ENCODE measurements around the gene NDUFB7. TPM values are rescaled to one million over a fixed set of nuclear protein-coding genes. Genes with fewer than 3 reads are reported as not detected.
"Not testable (repeated sequence)": the region's sequence is repeated elsewhere in the genome, so short reads cannot be mapped to it uniquely, and the experiment has no call there.

NDUFB7 gene
- polyA plus RNA-seq, 6 donors from 2014 or later = 141 to 216 (median 170) TPM

DNA sequence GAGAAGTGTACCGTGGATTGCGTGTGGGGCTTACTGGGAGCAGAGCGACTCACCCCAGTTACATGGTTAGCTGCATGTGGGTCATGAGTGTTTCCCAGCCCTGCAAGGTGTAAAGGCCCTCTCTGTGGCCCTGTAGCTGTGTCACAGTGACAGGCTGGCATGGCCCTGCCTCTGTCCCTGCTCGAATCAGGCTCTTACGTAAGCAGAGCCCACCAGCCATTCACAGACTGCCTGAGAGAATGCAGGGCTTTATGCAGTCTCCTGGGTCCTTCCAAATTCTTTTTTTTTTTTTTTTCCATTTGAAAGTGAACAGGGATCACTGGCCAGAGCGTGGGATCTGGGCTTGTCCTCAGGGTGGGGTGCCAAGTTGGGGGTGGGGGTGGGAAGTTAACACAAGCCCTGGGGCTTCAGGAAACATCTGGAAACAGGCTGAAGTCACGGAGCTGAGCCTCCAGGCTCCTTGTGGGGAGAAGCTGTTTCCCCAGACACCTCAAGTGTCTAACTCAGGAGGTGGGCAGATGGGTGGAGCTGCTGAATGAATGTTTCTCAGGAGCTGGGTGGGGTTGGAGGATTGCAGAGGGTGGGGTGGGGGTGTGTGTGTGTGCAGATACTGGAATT, 29.0 kb downstream of the NDUFB7 start:
- H3K9me3 Mint-ChIP-seq = no peaks in the 10 kb centered on the region
- ATAC-seq (ENCODE audit: low read depth in 2 of 2) = no peak
- peaks cover 0 to 5% of the 10 kb centered on the region in 2 donors for H3K36me3 Mint-ChIP-seq

DNA sequence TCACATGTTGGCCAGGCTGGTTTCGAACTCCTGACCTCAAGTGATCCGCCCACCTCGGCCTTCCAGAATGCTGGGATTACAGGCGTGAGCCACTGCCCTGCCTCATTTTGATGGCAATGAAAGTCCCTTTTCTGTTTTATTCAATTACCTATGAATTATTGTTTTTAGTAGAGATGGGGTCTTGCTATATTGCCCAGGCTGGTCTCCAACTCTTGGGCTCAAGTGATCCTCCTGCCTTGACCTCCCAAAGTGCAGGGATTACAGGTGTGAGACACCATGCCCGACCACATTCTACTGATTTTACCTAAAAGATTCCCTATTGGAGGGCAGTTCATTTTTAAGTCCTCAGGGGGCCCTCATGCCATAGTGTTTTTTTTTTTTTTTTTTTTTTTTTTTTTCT, 29.9 kb downstream of the NDUFB7 start:
- not testable (repeated sequence) for H3K4me3 Mint-ChIP-seq; H3K27me3 Mint-ChIP-seq; H3K9me3 Mint-ChIP-seq; H3K36me3 Mint-ChIP-seq; DNase-seq; ATAC-seq (ENCODE audit: low read depth in 2 of 2)
- H3K27ac Mint-ChIP-seq = peak overlapping the region in 1 of 6 donors; percentile 50
- peaks cover 0 to 43% (median 25%) of the 10 kb centered on the region in 3 donors for H3K4me1 Mint-ChIP-seq

More for the DNA sequence above, 29.0 kb downstream of the NDUFB7 start:
- Mint-ChIP-seq H3K27me3 (no peaks in the 10 kb centered on the region), H3K4me3 (peak overlapping the region in 1 of 8 donors; percentile 42), H3K4me1 (peaks cover 0 to 36% (median 25%) of the 10 kb centered on the region in 3 donors), H3K27ac (peak overlapping the region in 1 of 6 donors; percentile 78)
- no peak for DNase-seq

DNA sequence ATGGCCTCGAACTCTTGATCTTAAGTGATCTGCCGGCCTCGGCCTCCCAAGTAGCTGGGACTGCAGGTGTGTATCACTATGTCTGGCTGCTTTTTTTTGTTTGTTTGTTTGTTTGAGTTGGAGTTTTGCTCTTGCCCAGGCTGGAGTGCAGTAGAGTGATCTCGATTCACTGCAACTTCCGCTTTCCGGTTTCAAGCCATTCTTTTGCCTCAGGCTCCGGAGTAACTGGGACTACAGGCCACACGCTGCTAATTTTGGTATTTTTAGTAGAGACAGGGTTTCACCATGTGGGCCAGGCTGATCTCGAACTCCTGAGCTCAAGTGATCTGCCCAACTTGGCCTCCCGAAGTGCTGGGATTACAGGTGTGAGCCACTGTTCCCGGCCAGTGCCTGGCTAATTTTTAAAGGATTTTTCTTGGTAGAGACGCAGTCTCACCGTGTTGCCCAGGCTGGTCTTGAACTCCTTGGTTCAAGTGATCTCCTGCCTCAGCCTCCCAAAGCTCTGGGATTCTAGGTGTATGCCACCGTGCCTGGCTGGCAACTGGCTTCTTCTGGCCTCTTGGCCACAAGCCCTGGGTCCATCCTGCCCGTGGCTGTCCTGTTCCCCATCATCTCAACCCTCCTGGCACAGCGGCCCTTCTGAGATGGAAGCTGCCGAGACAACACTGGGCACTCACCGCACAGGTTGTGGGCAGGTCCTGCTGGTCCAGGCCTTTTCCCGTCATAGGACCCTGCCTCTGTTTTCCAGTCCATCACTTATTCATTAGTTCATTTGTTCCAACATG, 30.9 kb downstream of the NDUFB7 start:
- Mint-ChIP-seq H3K4me1 (peaks cover 5 to 45% (median 21%) of the 10 kb centered on the region in 3 donors), H3K9me3 (no peaks in the 10 kb centered on the region), H3K27me3 (no peaks in the 10 kb centered on the region), H3K27ac (peak overlapping the region in 4 of 6 donors; percentile 4 to 80 (median 43)), H3K36me3 (peaks cover 0 to 5% of the 10 kb centered on the region in 2 donors), H3K4me3 (peak overlapping the region in 1 of 8 donors; percentile 54)
- DNase-seq (no peak), ATAC-seq (ENCODE audit: low read depth in 2 of 2) (no peak)

DNA sequence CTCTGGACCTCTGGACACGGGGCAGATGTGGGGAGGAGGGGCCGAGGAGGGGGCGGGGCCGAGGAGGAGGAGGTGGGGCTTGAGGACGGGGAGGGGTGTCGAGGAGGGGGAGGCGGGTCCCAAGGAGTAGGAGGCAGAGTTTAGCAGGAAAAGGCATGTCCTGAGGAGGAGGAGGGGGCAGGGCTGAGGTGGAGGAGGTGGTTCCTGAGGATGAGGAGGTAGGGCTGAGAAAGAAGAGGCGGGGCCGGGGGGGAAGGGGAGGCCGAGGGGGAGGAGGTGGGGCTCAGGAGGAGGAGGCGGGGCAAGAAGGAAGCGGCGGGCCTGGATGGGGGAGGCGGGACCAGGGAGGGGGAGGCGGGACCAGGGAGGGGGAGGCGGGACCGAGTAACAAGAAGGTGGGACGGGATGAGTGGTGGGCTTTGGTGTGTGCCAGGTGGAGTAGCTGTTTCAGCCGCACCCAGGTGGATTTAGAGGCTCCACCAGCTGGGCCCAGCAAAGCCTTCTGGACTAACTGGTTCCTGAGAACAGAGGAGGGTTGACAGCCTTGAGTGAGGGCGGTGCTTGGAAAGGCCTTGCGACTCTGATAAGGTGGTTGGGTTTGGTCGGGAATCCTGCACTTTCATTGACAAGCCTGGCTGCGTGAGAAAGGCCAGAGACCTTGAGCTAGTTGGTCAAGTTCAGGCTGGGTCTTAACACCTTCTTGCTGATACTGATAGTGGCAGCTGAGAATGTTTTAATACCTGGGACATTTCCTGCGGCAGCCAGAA, 34.8 kb downstream of the NDUFB7 start:
- H3K4me3 Mint-ChIP-seq = no peak overlapping the region

DNA sequence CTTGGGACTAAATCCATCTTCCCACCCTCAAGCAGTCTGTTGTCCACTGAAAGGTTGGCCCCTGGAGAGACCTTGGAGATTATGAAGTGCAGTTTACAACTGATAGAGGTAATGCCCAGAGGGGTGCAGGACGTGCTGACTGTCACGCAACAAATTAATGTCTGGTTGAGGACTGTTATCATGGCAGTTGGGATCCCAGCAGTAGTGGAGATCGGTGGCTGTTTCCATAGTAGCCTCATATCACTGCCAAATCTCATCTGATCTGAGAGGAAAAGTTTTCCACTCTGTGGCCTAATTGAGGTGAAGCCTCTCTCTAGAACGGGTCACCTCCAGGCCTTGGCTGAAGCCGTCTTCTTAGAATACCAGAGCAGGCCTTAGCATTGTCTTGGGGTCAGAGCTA, 38.4 kb downstream of the NDUFB7 start:
- Mint-ChIP-seq H3K4me3 (peak overlapping the region in 1 of 8 donors; percentile 72), H3K9me3 (no peaks in the 10 kb centered on the region), H3K27me3 (no peaks in the 10 kb centered on the region), H3K27ac (peak overlapping the region in 1 of 6 donors; percentile 69), H3K36me3 (no peaks in the 10 kb centered on the region), H3K4me1 (peaks cover 15 to 63% (median 24%) of the 10 kb centered on the region in 3 donors)
- ATAC-seq (ENCODE audit: low read depth in 2 of 2) (no peak), DNase-seq (no peak)

More for the DNA sequence above, 34.8 kb downstream of the NDUFB7 start:
- H3K9me3 Mint-ChIP-seq = no peaks in the 10 kb centered on the region
- ATAC-seq (ENCODE audit: low read depth in 2 of 2) (no peak), DNase-seq (no peak)
- peaks cover 5 to 40% (median 10%) of the 10 kb centered on the region in 3 donors for H3K4me1 Mint-ChIP-seq
- no peaks in the 10 kb centered on the region for H3K27me3 Mint-ChIP-seq
- H3K36me3 Mint-ChIP-seq = peaks cover 0 to 5% of the 10 kb centered on the region in 2 donors
- H3K27ac Mint-ChIP-seq = peak overlapping the region in 1 of 6 donors; percentile 42

DNA sequence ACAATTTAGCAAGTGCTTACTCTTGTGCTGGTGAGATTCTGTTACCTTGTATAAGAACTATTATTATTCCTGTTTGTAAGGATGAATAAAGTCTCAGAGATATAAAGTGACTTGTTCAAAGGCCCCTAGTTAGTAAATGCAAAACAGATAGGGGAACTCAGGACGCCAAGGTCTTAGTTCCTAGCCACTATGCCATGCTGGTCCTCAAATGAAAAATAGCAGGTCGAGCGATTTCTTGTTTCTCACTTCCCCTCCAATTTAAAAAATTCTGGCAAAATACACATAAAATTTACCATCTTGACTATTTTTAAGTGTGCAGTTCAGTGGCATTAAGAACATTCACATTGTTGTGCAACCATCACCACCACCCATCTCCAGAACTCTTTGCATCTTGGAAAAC, 41.4 kb downstream of the NDUFB7 start:
- H3K27me3 Mint-ChIP-seq = no peaks in the 10 kb centered on the region
- DNase-seq = no peak
- peak overlapping the region; percentile 44 to 99 (median 97) for H3K4me3 Mint-ChIP-seq
- H3K4me1 Mint-ChIP-seq = peaks cover 14 to 52% (median 27%) of the 10 kb centered on the region in 3 donors
- no peak for ATAC-seq (ENCODE audit: low read depth in 2 of 2)
- peak overlapping the region in 2 of 6 donors; percentile 2 to 27 for H3K27ac Mint-ChIP-seq
- no peaks in the 10 kb centered on the region for H3K36me3 Mint-ChIP-seq
- no peaks in the 10 kb centered on the region for H3K9me3 Mint-ChIP-seq

DNA sequence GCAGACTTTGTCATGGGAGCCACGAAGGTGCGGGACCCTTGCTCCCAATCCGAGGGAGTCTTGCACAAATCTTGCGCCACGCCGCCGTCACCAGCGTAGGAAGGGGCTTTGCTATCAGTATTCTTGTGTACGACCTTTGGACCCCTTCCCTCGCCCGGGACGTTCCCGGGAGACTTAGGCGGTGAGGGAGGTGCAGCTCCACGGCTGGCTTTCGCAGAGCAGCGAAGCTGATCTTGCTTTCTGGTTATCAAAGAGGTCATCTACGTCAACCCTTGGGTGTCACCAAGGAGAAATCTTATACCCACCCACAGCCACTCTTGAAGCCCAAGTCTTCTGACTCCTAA, 41.9 kb downstream of the NDUFB7 start:
- H3K27me3 Mint-ChIP-seq = no peaks in the 10 kb centered on the region
- ATAC-seq (ENCODE audit: low read depth in 2 of 2) (no peak), DNase-seq (no peak)
- H3K27ac Mint-ChIP-seq = peak overlapping the region; percentile 96 to 100 (median 98)
- peak overlapping the region; percentile 90 to 99 (median 97) for H3K4me3 Mint-ChIP-seq
- no peaks in the 10 kb centered on the region for H3K9me3 Mint-ChIP-seq
- no peaks in the 10 kb centered on the region for H3K36me3 Mint-ChIP-seq
- H3K4me1 Mint-ChIP-seq = peaks cover 14 to 52% (median 27%) of the 10 kb centered on the region in 3 donors

DNA sequence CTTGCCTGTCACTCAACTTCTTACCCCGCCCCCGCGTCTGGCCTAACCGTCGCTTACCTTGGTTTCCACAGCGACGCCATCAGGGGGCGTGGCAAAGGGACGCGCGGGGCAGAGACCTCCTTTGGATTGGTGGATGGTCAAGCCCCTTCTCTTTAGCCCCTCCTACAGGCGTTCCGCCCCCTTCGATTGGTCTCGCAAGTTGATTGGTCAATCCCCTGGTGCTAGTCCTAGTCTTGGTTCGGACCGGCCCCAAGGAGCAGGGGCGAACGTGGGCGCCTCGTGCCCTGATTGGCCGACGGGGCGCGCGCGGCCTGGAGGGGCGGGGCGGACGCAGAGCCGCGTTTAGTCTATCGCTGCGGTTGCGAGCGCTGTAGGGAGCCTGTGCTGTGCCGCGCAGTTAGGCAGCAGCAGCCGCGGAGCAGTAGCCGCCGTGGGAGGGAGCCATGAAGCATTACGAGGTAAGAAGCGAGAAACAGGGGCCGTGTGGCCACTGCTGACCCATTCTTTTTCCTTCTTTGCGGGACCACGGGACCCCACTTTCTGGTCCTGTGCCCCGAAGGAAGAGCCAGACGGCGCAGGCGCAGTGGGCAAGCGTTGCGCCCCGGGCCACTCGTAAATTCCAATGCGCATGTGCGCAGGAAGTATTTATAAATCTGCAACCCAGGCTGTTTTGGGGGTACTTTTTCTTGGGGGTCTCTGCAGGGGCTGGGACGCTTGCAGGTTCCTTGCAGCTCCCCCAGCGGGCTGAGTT, 42.4 kb downstream of the NDUFB7 start, which contains the start of gene TECR:
Gene TECR, plus strand, starts transcription at position 341 of the 751 bp plus-strand sequence. Its CDS starts 103 bp downstream, at position 444.
- peak; percentile 89 to 92 for ATAC-seq (ENCODE audit: low read depth in 2 of 2)
- Mint-ChIP-seq H3K36me3 (no peaks in the 10 kb centered on the region), H3K27ac (peak within 1 kb of the TSS; percentile 96 to 100 (median 98)), H3K27me3 (no peaks in the 10 kb centered on the region), H3K4me3 (peak within 1 kb of the TSS; percentile 90 to 99 (median 97)), H3K9me3 (no peaks in the 10 kb centered on the region), H3K4me1 (peaks cover 14 to 54% (median 27%) of the 10 kb centered on the region in 3 donors)
- peak; percentile 100 for DNase-seq

DNA sequence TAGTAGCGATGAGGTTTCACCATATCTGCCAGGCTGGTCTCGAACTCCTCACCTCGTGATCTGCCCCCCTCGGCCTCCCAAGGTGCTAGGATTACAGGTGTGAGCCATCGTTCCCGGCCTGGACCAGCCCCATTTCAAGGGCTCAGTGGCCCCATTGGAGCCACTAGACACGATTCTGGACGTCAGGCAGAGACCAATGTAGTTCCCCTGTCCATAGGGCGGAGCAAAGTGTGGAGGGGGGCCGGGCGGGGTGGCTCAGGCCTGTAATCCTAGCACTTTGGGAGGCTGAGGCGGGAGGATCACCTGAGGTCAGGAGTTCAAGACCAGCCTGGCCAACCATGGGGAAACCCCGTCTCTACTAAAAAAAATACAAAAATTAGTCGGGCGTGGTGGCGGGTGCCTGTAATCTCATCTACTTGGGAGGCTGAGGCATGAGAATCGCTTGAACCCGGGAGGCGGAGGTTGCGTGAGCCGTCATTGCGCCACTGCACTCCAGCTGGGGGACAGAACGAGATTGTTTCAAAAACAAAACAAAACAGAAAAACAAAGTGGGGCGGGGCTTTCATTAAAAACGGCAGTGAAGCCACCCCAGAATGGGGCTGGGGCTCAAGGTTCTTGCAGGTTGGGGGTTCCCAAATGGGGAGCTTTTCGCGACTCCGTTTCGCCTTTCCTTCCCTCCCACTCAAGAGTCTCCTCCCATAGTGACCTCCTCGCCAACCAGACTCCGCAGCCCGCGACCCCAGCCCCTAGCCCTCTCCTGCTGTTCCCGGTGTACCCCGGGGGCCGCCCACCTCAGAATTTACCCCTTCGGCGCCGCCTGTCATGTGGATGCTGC, 43.2 kb downstream of the NDUFB7 start:
- Mint-ChIP-seq H3K4me1 (peaks cover 14 to 59% (median 27%) of the 10 kb centered on the region in 3 donors), H3K27ac (peak overlapping the region; percentile 96 to 100 (median 98)), H3K36me3 (no peaks in the 10 kb centered on the region), H3K9me3 (no peaks in the 10 kb centered on the region), H3K4me3 (peak overlapping the region; percentile 90 to 99 (median 97)), H3K27me3 (no peaks in the 10 kb centered on the region)
- peak; percentile 7 to 21 for ATAC-seq (ENCODE audit: low read depth in 2 of 2)
- DNase-seq = no peak

DNA sequence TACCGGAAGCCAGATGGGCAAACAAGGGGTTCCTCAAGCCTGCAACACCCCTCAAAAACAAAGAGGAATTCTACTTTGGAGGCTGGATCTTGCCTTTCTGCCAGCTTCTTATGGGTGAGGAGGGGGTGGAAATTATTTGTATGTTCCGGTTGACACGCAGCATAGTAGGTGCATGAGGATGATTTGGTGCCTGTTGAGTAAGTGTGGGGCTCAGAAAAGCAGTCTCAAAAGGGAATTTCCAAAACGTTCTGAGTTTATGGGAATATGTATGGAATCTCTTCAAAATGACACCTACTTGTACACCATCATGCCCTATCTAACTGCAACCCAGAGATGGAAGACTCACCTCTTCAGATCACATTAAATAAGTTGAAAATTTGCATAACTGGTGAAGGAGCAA, 45.4 kb downstream of the NDUFB7 start:
- no peak for ATAC-seq (ENCODE audit: low read depth in 2 of 2)
- H3K27ac Mint-ChIP-seq = peak overlapping the region in 3 of 6 donors; percentile 29 to 58 (median 49)
- peaks cover 0 to 2% (median 0%) of the 10 kb centered on the region in 7 donors for H3K9me3 Mint-ChIP-seq
- no peaks in the 10 kb centered on the region for H3K36me3 Mint-ChIP-seq
- DNase-seq = no peak
- no peaks in the 10 kb centered on the region for H3K27me3 Mint-ChIP-seq
- peak overlapping the region in 2 of 8 donors; percentile 32 to 91 for H3K4me3 Mint-ChIP-seq
- H3K4me1 Mint-ChIP-seq = peaks cover 26 to 60% (median 45%) of the 10 kb centered on the region in 3 donors

DNA sequence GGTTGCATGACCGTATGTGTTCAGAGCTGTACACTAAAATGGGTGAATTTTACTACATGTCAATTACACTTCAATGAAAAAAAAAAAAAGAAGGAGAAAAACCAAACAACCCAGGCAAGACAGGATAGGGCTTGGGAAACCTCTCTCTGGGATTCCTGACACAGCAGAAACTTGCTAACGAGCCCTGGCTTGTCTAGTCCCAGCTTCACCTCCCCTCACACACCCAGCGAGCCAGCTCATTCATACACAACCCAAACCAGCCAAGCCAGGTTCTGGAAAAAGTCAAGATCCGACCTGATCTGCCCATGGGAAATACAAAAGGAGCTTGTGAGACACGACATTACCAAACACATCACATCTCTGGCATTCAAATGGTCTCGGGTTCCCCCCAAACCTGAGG, 46.1 kb downstream of the NDUFB7 start:
- peak overlapping the region in 2 of 8 donors; percentile 56 to 91 for H3K4me3 Mint-ChIP-seq
- H3K9me3 Mint-ChIP-seq = peaks cover 0 to 2% (median 0%) of the 10 kb centered on the region in 7 donors
- H3K27ac Mint-ChIP-seq = peak overlapping the region in 1 of 6 donors; percentile 57
- no peak for DNase-seq
- no peaks in the 10 kb centered on the region for H3K27me3 Mint-ChIP-seq
- H3K36me3 Mint-ChIP-seq = no peaks in the 10 kb centered on the region
- H3K4me1 Mint-ChIP-seq = peaks cover 24 to 53% (median 39%) of the 10 kb centered on the region in 3 donors
- no peak for ATAC-seq (ENCODE audit: low read depth in 2 of 2)

DNA sequence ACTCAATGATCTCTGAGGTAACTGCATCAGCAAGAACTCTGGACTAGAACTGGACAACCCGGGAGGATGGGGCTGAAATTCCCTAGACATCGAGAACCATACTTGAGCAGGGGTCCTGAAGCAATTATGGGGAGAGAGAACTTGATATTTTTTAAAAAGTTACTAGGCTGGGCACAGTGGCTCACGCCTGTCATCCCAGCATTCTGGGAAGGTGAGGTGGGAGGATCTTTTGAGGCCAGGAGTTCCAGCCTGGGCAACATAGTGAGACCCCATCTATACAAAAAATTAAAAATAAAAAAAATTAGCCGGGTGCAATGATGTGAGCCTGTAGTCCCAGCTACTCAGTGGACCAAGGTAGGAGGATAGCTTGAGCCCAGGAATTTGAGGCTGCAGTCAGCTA, 51.3 kb downstream of the NDUFB7 start:
- Mint-ChIP-seq H3K4me3 (peak overlapping the region in 2 of 8 donors; percentile 9 to 22), H3K36me3 (peaks cover 5 to 9% of the 10 kb centered on the region in 2 donors), H3K4me1 (peaks cover 35 to 65% (median 50%) of the 10 kb centered on the region in 3 donors), H3K9me3 (peaks cover 0 to 5% (median 0%) of the 10 kb centered on the region in 7 donors), H3K27ac (peak overlapping the region in 2 of 6 donors; percentile 60 to 99), H3K27me3 (no peaks in the 10 kb centered on the region)
- DNase-seq (no peak), ATAC-seq (ENCODE audit: low read depth in 2 of 2) (no peak)
